ENCODE results near the gene PDGFB.
A peak's percentile ranks its signal among the peaks of the same experiment; 100 is the strongest.

PDGFB gene

DNA sequence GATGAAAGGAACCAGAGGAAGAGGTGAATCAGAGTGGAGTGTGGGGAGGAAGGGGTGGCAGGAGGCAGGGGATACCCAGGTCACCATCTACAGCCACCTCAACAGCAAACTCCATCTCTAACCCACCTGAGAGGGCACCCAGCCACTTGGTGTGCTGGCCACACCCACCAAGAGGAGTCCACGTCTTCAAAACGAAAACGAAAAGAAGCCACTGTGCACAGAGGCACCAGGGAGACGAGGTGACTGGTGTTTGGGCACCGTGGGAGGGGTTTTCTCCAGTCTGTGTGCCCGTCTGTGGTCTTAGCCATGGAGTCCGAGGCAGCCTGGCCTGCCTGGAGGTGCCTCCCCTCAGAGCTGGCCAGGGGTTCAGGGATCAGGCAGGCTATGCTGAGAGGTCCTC lies 20.2 kb downstream of the PDGFB start:
- Histone ChIP-seq H3K4me2 (ENCODE audit: low read length, poor library complexity, severe bottlenecking) (no peak overlapping the region), H3K4me3 (ENCODE audit: insufficient read depth in 1 of 2, low read depth in 1 of 2, low read length in 2 of 2) (no peak overlapping the region), H2AK5ac (ENCODE audit: low read length, severe bottlenecking) (no peak overlapping the region), H3K9ac (ENCODE audit: low read length) (no peak overlapping the region), H2BK15ac (ENCODE audit: low read depth, poor library complexity, severe bottlenecking) (no peak overlapping the region), H3K9me3 (ENCODE audit: control insufficient read depth, low read length) (peaks cover 5% of the 10 kb centered on the region), H3K27ac (ENCODE audit: low read length, poor library complexity, severe bottlenecking) (no peak overlapping the region), H2AFZ (ENCODE audit: low read depth, low read length) (no peak overlapping the region), H3K14ac (ENCODE audit: low read length in 2 of 2) (no peak overlapping the region), H4K8ac (ENCODE audit: low read length) (no peak overlapping the region), H3K27me3 (ENCODE audit: control insufficient read depth in 1 of 2, insufficient read depth in 1 of 2, low read length in 2 of 2) (peaks cover 0 to 55% of the 10 kb centered on the region in 2 experiments), H2BK120ac (ENCODE audit: low read depth, low read length) (no peak overlapping the region), H3K79me1 (replicated peaks; ENCODE audit: low read length, poor library complexity, severe bottlenecking) (peaks cover 3% of the 10 kb centered on the region), H3K36me3 (ENCODE audit: control insufficient read depth in 1 of 2, insufficient read depth in 2 of 2, low read depth in 1 of 2, low read length in 2 of 2) (peaks cover 0 to 78% of the 10 kb centered on the region in 2 experiments), H2BK5ac (ENCODE audit: low read depth, low read length, poor library complexity, severe bottlenecking) (no peak overlapping the region), H4K91ac (ENCODE audit: low read length) (peak overlapping the region; percentile 36), H2BK12ac (ENCODE audit: low read length in 2 of 2) (no peak overlapping the region), H3K4ac (ENCODE audit: low read depth in 1 of 2, low read length in 2 of 2) (no peak overlapping the region), H3K23ac (ENCODE audit: low read length in 2 of 2) (no peak overlapping the region), H3K4me1 (ENCODE audit: control insufficient read depth, insufficient read depth, low read depth, low read length) (no peaks in the 10 kb centered on the region), H3K18ac (ENCODE audit: low read depth in 1 of 2, low read length in 2 of 2) (no peak overlapping the region)
- WGBS = 82% methylated on average over 7 of the region's 7 CpGs
- DNase-seq = no peak

DNA sequence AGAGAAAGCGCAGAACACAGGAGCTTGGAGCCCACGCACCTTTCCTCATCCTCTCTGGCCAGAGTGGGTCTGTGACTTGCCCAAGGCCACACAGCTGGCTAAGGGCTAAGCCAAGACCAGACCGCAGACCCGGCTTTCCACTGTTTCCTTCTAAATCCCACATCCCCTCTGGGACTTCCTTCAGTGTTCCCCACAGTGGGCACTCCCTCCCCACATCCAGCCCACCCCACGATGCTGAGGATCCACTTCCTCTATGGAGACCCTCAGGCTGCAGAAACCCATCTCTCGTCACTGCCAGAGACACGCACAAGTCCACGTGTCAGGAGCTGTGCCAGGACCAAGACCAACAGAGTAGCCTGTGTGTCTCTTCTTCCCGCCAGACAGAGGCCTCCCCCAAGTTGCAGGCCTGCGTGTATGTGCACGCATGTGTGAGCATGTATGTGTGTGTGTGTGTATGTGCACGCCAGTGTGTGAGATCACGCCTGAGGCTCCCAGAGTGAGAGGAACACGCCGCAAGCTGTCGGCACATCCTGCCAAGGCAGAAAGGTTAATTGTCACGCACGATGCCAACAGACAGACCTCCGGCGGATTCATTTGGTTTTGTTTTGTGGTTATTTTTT lies 21.6 kb downstream of the PDGFB start:
- H3K79me1 ChIP-seq (replicated peaks; ENCODE audit: low read length, poor library complexity, severe bottlenecking) = peaks cover 3% of the 10 kb centered on the region
- H3K14ac ChIP-seq (ENCODE audit: low read length in 2 of 2) = no peak overlapping the region
- no peak overlapping the region for H2AK5ac ChIP-seq (ENCODE audit: low read length, severe bottlenecking)
- no peak overlapping the region for H3K23ac ChIP-seq (ENCODE audit: low read length in 2 of 2)
- DNase-seq = no peak
- H3K4ac ChIP-seq (ENCODE audit: low read depth in 1 of 2, low read length in 2 of 2) = no peak overlapping the region
- no peak overlapping the region for H3K4me3 ChIP-seq (ENCODE audit: insufficient read depth in 1 of 2, low read depth in 1 of 2, low read length in 2 of 2)
- peaks cover 0 to 54% of the 10 kb centered on the region in 2 experiments for H3K27me3 ChIP-seq (ENCODE audit: control insufficient read depth in 1 of 2, insufficient read depth in 1 of 2, low read length in 2 of 2)
- no peaks in the 10 kb centered on the region for H3K4me1 ChIP-seq (ENCODE audit: control insufficient read depth, insufficient read depth, low read depth, low read length)
- no peak overlapping the region for H3K27ac ChIP-seq (ENCODE audit: low read length, poor library complexity, severe bottlenecking)
- peaks cover 0 to 70% of the 10 kb centered on the region in 2 experiments for H3K36me3 ChIP-seq (ENCODE audit: control insufficient read depth in 1 of 2, insufficient read depth in 2 of 2, low read depth in 1 of 2, low read length in 2 of 2)
- H2BK12ac ChIP-seq (ENCODE audit: low read length in 2 of 2) = no peak overlapping the region
- H2BK120ac ChIP-seq (ENCODE audit: low read depth, low read length) = no peak overlapping the region
- no peak overlapping the region for H3K9ac ChIP-seq (ENCODE audit: low read length)
- H4K8ac ChIP-seq (ENCODE audit: low read length) = no peak overlapping the region
- no peak overlapping the region for H2AFZ ChIP-seq (ENCODE audit: low read depth, low read length)
- peaks cover 5% of the 10 kb centered on the region for H3K9me3 ChIP-seq (ENCODE audit: control insufficient read depth, low read length)
- no peak overlapping the region for H2BK15ac ChIP-seq (ENCODE audit: low read depth, poor library complexity, severe bottlenecking)
- H3K4me2 ChIP-seq (ENCODE audit: low read length, poor library complexity, severe bottlenecking) = no peak overlapping the region
- H4K91ac ChIP-seq (ENCODE audit: low read length) = no peak overlapping the region
- WGBS = 94% methylated on average over 16 of the region's 20 CpGs
- no peak overlapping the region for H2BK5ac ChIP-seq (ENCODE audit: low read depth, low read length, poor library complexity, severe bottlenecking)
- H3K18ac ChIP-seq (ENCODE audit: low read depth in 1 of 2, low read length in 2 of 2) = no peak overlapping the region

DNA sequence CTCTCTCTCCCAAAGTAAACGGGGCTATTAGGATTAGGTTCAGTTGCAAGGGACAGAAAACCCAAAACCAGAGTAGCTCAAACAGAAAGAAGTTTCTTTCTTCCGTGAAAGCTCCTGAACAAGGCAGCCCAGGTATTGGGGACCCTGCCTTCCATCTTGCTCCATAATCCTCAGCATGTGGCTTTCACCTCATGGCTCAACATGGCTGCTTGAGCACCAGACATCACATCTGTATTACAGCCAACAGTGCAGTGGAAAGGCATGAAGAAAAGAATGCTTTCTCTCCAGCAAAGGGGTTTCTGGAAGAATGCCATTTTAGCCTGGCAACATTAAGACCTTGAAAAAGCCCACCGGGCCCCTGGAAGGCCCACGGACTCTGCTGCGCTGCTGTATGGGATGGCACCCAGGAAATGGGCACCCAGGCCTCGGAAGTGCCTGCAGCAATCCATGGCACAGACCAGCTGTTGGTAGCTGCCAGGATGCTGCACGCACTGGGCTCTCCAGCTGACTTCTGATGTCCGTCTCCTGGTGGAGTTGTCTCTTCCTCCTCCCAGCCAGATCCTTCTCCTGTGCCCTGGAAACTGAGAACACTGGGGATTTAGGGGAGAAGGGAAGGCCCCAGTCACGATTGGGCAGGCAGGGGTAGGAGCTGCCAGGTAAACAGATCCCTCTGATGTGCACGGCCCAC lies 22.6 kb downstream of the PDGFB start:
- no peak for DNase-seq
- Histone ChIP-seq H3K4me3 (ENCODE audit: insufficient read depth in 1 of 2, low read depth in 1 of 2, low read length in 2 of 2) (no peak overlapping the region), H2BK5ac (ENCODE audit: low read depth, low read length, poor library complexity, severe bottlenecking) (no peak overlapping the region), H3K14ac (ENCODE audit: low read length in 2 of 2) (no peak overlapping the region), H3K23ac (ENCODE audit: low read length in 2 of 2) (no peak overlapping the region), H3K4ac (ENCODE audit: low read depth in 1 of 2, low read length in 2 of 2) (no peak overlapping the region), H2AK5ac (ENCODE audit: low read length, severe bottlenecking) (no peak overlapping the region), H2AFZ (ENCODE audit: low read depth, low read length) (no peak overlapping the region), H3K9me3 (ENCODE audit: control insufficient read depth, low read length) (peaks cover 5% of the 10 kb centered on the region), H3K18ac (ENCODE audit: low read depth in 1 of 2, low read length in 2 of 2) (no peak overlapping the region), H3K79me1 (replicated peaks; ENCODE audit: low read length, poor library complexity, severe bottlenecking) (peaks cover 3% of the 10 kb centered on the region), H3K36me3 (ENCODE audit: control insufficient read depth in 1 of 2, insufficient read depth in 2 of 2, low read depth in 1 of 2, low read length in 2 of 2) (peaks cover 0 to 59% of the 10 kb centered on the region in 2 experiments), H3K4me2 (ENCODE audit: low read length, poor library complexity, severe bottlenecking) (no peak overlapping the region), H2BK15ac (ENCODE audit: low read depth, poor library complexity, severe bottlenecking) (no peak overlapping the region), H3K27ac (ENCODE audit: low read length, poor library complexity, severe bottlenecking) (no peak overlapping the region), H3K4me1 (ENCODE audit: control insufficient read depth, insufficient read depth, low read depth, low read length) (no peaks in the 10 kb centered on the region), H3K27me3 (ENCODE audit: control insufficient read depth in 1 of 2, insufficient read depth in 1 of 2, low read length in 2 of 2) (peaks cover 0 to 47% of the 10 kb centered on the region in 2 experiments), H2BK12ac (ENCODE audit: low read length in 2 of 2) (no peak overlapping the region), H4K91ac (ENCODE audit: low read length) (no peak overlapping the region), H3K9ac (ENCODE audit: low read length) (no peak overlapping the region), H4K8ac (ENCODE audit: low read length) (no peak overlapping the region), H2BK120ac (ENCODE audit: low read depth, low read length) (no peak overlapping the region)
- WGBS = 95% methylated on average over 7 of the region's 10 CpGs

DNA sequence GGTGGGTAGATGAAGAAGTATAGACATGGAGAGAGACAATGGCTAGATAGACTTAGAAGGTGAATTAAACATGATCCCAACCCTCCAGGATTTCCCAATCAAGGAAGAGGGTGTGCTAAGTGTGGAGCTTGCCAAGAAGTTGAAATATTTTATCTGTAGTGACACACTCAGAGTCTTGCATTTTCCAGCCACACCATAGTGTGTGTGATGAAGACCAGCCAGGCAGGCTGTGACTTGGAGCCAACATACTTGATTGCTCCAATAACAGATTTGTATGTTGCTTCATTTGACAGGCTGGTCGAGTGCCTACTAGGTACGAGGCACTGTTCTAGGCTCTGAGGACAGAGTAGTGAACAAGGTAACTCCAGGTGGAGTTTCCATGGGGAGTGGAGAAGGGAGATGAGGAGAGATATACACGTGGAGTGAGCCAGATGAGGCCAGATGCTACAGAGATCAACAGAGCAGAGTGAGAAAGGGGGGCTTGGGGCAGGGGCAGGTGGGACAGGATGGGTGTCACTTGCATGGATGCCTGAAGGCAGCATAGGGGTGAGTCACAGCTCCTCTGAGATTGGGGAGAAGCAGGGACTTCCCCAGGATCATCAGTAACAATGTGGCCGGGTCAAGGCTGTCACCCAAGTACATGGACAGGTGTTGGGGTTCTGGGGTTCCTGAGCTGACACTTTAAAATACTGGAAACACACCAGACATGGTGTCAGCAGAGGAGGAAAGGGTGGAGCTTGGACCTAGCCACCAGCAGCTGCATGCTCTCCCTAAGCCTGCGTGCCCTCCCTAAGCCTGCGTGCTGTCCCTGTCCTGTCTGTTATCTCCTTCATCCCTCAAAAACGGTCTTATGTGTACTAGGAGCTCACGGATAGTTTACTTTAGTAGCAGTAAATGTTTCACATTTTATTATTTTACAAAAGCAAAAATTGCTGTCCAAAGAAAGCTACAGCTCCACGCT lies 23.6 kb downstream of the PDGFB start:
- Histone ChIP-seq H2BK15ac (ENCODE audit: low read depth, poor library complexity, severe bottlenecking) (no peak overlapping the region), H3K27ac (ENCODE audit: low read length, poor library complexity, severe bottlenecking) (no peak overlapping the region), H3K27me3 (ENCODE audit: control insufficient read depth in 1 of 2, insufficient read depth in 1 of 2, low read length in 2 of 2) (peaks cover 0 to 49% of the 10 kb centered on the region in 2 experiments), H3K4me1 (ENCODE audit: control insufficient read depth, insufficient read depth, low read depth, low read length) (peaks cover 2% of the 10 kb centered on the region), H3K4me2 (ENCODE audit: low read length, poor library complexity, severe bottlenecking) (no peak overlapping the region), H2AFZ (ENCODE audit: low read depth, low read length) (no peak overlapping the region), H2BK120ac (ENCODE audit: low read depth, low read length) (no peak overlapping the region), H4K8ac (ENCODE audit: low read length) (no peak overlapping the region), H3K36me3 (ENCODE audit: control insufficient read depth in 1 of 2, insufficient read depth in 2 of 2, low read depth in 1 of 2, low read length in 2 of 2) (peaks cover 0 to 53% of the 10 kb centered on the region in 2 experiments), H2BK12ac (ENCODE audit: low read length in 2 of 2) (no peak overlapping the region), H3K9ac (ENCODE audit: low read length) (no peak overlapping the region), H3K18ac (ENCODE audit: low read depth in 1 of 2, low read length in 2 of 2) (no peak overlapping the region), H4K91ac (ENCODE audit: low read length) (no peak overlapping the region), H3K79me1 (replicated peaks; ENCODE audit: low read length, poor library complexity, severe bottlenecking) (peaks cover 3% of the 10 kb centered on the region), H3K4me3 (ENCODE audit: insufficient read depth in 1 of 2, low read depth in 1 of 2, low read length in 2 of 2) (no peak overlapping the region), H3K9me3 (ENCODE audit: control insufficient read depth, low read length) (peaks cover 5% of the 10 kb centered on the region), H3K4ac (ENCODE audit: low read depth in 1 of 2, low read length in 2 of 2) (no peak overlapping the region), H2AK5ac (ENCODE audit: low read length, severe bottlenecking) (no peak overlapping the region), H3K14ac (ENCODE audit: low read length in 2 of 2) (no peak overlapping the region), H3K23ac (ENCODE audit: low read length in 2 of 2) (no peak overlapping the region), H2BK5ac (ENCODE audit: low read depth, low read length, poor library complexity, severe bottlenecking) (no peak overlapping the region)
- DNase-seq = no peak
- 78% methylated on average over 5 of the region's 9 CpGs for WGBS

All from mesenchymal stem cell (in vitro differentiated cells and primary cell).